Myocyte (in vitro differentiated cells): ENCODE data around the gene GPAM. TPM values are rescaled to one million over a fixed set of nuclear protein-coding genes. Genes with fewer than 3 reads are reported as not detected.
"Not testable (repeated sequence)": the region's sequence is repeated elsewhere in the genome, so short reads cannot be mapped to it uniquely, and the experiment has no call there.

Experiments
- DNase-seq: peaks from one replicate; pipeline ENCODE4 v3.0.0-alpha.2; 2012; ENCODE audit warnings: low read depth
- polyA plus RNA-seq: library from polyadenylated mRNA; unstranded; fragments of >200 nt; gene quantifications from one replicate; pipeline ENCODE4 v1.2.1, GENCODE V29; 2012; ENCODE audit warnings: missing spikeins
- total RNA-seq: library from RNA; depleted of rRNA; stranded (reverse); fragments of >200 nt; gene quantifications from 2 replicates; pipeline ENCODE4 v1.2.3, GENCODE V29; 2014

The GPAM gene, protein sequence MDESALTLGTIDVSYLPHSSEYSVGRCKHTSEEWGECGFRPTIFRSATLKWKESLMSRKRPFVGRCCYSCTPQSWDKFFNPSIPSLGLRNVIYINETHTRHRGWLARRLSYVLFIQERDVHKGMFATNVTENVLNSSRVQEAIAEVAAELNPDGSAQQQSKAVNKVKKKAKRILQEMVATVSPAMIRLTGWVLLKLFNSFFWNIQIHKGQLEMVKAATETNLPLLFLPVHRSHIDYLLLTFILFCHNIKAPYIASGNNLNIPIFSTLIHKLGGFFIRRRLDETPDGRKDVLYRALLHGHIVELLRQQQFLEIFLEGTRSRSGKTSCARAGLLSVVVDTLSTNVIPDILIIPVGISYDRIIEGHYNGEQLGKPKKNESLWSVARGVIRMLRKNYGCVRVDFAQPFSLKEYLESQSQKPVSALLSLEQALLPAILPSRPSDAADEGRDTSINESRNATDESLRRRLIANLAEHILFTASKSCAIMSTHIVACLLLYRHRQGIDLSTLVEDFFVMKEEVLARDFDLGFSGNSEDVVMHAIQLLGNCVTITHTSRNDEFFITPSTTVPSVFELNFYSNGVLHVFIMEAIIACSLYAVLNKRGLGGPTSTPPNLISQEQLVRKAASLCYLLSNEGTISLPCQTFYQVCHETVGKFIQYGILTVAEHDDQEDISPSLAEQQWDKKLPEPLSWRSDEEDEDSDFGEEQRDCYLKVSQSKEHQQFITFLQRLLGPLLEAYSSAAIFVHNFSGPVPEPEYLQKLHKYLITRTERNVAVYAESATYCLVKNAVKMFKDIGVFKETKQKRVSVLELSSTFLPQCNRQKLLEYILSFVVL
- 10.5 and 11.9 TPM in 2 replicates for total RNA-seq
- polyA plus RNA-seq = 3.8 TPM

DNA sequence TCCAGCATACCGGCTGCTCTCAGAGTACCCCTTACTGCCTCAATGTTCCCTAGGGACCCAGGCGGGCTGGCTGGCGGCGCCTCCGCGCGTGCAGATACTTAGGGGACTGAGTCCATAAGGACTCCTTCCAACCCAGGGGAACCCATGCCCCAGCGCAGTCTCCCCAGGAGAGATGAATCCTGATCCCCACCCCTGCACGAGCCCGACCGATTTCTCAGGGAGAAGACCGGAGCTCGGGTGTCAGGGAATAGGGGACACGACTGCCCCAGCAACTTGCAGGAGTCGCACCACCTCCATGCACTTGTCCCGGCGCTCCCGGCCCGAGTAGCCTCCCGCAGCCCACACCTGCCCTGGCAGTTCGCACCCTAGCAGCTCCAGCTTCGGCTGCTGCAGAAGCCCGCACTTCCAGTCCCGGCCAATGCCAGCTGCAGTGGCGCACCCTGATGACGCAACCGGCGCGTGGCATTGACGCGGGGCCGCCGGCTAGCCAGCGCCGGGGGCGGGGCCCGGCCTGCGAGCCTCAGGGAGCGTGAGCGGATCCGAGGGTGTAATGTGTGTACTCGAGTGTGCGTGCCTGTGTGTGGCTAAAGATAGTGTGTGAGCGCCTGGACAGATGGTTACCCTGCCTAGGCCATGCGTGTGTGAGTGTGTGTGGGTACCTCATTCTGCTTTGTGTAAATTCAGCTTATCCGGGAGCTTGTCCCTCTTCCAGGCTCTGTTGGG is at the start of gene GPAM:
Gene GPAM (minus strand): TSS at position 437 of the 723 bp plus-strand sequence. CDS start 1,981 bp downstream, outside the sequence.
- peak; percentile 93 for DNase-seq

DNA sequence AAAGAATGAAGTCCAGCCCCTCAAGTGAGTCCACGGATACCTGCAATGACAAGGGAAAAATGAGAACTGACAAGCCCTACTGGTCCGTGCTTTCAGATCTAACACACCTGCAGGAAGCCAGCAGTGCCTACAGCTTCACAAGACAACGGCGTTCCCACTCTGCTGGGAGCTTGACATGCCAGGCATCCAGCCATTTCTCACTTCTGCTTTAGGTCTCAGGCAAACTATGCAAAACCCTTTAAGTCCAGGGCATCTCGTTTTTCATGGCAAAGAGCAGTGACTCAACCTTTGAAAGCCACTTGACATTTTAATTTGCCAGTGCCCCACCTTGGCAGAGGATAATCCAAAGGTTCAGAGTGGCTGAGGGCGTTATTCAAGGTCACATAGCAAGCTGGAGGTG is 49.1 kb upstream of the GPAM start:
- no peak for DNase-seq

DNA sequence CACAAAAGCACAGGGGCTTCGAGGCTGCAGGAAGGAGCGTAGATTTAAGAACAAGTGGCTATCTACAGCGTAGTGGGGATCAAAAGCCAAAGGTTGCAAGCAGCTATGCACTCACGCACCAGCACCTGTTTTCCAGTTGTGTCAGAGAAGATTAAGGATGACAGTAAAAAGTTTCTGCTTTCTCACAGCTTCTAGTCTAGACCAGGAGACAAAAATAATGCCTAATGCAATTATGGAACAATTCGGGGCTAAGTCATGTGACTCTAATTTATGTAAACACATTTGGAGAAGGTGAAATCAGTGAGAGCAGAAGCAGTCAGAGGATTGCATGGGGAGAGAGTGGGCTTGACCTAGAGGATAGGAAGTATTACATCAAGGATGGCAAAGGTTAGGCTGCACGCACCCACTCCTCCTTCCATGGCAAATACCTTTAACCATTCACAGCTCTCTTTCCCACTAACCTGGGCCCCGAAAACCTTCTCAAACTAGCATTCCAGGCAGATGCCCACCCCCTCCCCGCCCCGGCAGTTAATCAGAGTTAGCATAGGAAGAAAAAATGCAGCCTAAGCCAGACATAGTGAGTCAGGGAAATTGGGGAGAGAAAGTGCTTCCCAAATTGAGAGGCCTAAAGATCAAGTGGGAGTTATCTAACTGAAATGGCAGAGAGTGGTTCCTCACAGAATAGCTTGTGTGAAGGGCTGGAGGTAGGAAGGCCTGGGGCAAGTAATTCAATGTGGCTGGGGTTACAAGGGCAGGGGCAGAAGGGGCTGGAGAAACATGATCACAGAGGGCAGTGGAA is 48.2 kb upstream of the GPAM start:
- peak; percentile 7 for DNase-seq

DNA sequence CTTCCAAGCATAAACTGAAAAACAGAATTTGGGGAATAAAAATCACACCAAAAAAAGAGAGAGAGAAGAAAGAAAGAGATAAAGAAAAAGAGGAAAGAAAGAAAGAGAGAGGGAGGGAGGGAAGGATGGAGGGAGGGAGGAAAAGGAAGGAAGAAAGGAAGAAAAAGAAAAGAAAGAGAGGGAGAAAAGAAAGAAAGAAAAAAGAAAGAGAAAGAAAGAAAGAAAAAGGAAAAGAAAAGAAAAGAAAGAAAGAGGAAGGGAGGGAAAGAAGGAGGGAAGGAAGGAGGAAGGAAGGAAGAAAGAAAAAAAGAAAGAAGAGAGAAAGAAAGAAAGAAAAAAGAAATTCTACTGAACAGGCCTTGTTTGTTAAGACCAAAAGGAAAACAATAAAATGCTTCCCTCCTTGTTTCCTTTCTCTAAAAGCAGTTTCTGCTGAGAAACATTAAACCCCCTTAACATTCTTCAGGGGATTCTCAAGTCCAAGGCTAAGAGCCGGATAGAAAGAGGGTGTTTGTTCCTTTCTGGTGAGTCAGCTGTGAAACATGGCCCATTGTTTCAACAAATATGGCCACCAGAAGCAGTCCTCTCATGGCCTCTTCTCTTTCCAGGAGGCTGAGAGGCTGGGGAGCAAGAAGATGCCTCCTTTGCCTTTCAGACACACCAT is 46.9 kb upstream of the GPAM start:
- DNase-seq = peak; percentile 7

DNA sequence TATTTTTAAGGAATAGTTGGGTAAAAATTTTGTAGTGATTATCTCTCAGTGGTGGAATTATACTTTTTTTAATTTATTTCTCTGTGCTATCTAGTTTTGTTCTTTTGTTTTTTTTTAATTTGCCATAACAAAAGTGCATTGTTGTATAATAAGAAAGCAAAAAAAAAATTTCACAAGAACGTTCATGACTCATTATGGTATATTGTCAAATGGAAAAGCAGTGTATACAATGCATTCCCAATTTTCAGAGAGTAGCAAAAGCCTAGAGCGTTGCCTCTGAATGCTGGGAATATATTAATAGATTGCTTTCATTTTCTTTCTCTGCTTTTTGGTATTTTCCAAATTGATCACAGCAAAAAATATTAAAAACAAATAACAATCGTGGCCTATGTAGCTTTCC is 46.3 kb upstream of the GPAM start:
- DNase-seq = no peak

DNA sequence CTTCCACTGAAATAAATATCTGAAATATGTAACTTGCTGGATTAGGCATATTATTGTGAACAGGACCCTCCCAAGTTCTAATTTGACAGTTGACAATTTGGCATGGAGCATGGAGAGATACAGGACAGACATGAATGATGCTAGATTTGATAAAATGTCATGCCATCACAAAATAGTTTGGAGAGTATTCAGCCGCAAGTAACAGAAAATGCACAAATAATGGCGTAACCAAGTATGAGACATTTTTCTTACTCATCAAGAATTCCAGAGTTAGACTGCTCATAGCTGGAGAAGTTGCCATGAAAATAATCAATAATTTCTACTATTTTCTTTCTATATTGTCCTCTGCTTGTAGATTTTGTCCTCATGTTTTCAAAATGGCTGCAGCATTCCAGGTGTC is 45.5 kb upstream of the GPAM start:
- DNase-seq = no peak

DNA sequence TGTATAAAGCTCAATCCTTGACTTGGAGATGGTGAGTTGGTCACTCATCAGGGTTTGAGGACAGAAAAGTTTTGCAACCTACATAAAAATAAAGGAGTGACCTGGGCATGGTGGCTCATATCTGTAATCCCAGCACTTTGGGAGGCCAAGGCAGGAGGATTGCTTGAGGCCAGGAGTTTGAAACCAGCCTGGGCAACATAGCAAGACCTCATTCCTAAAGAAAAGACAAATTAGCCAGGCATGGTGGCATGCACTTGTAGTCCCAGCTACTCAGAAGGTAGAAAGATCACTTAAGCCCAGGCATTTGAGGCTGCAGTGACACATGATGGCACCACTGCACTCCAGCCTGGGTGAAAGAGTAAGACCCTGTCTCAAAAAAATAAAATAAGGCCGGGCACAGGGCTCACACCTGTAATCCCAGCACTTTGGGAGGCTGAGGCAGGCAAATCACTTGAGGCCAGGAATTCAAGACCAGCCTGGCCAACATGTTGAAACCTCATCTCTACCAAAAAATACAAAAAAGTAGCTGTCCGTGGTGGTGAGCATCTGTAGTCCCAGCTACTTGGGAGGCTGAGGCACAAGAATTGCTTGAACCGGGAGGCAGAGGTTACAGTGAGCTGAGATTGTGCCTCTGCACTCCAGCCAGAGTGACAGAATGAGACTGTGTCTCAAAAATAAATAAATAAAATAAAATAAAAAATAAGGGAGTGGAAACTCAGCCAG is 45.0 kb upstream of the GPAM start:
- DNase-seq = not testable (repeated sequence)

DNA sequence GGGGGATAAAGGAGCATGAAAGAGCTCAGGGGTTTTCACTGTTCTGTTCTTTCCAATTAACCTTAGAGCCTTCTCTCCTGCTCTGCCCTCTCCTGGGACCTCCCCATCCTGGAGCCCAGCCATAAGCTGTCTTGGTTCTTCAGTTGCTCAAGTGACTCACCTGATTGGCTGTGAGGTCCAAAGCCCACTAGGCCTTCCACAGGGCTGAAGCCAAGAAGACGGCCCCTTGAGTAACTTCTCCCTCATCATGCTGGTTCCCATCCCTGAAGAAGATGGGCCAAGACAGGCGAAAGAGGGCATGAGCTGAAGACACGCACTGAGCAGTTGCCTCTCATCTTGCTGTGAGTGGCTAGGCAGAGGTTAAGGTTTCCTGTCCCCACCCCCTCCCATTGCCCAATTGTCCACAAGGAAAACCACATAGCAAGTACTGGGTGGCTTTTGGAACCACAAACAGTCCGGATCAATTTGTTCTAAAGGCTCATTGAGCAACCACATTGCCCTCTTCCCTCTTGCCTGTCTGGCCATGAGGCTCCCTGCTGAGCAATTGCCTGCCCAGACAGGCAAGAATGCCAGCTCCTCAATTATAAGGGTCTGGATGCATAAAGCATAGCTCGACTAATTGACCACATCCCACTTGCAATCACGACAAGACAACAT is 43.9 kb upstream of the GPAM start:
- DNase-seq = peak; percentile 22

DNA sequence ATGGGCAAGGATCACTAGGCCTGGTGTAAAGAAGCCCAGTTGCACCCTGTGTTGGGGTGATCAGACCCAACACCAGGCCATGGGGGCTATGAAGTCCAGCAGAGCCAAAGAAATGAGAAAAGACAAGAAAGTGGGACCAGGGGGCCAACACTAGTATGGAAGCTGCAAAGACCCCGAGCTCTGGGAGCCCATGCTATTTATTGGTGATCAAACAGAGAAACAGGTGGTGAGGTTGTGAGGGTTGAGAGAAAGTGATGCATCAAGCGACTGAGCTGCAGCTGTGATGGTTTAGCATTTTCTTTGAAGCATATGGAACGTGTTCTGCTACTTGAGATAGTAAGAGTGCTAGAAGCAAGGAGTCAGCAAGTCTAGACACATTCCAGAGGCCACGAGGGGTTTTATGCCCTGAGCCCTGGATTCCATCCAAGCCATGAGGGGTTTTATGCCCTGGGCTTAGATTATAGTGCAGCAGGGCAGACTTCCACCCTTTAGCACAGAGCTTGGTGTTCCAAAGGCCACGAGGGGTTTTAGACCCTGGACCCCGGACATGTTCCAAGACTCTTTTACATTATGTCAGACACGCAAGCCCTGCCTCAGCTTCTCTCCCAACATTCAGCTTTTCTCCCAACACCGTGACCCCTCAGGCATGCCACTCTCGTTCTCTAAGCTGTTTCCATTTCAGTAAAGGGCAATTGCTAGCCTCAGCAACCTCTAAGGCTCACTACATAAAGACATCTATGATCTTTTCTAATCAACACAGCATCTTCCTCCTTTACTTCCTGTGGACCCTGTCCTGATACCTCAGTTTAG is 43.1 kb upstream of the GPAM start:
- DNase-seq = no peak

DNA sequence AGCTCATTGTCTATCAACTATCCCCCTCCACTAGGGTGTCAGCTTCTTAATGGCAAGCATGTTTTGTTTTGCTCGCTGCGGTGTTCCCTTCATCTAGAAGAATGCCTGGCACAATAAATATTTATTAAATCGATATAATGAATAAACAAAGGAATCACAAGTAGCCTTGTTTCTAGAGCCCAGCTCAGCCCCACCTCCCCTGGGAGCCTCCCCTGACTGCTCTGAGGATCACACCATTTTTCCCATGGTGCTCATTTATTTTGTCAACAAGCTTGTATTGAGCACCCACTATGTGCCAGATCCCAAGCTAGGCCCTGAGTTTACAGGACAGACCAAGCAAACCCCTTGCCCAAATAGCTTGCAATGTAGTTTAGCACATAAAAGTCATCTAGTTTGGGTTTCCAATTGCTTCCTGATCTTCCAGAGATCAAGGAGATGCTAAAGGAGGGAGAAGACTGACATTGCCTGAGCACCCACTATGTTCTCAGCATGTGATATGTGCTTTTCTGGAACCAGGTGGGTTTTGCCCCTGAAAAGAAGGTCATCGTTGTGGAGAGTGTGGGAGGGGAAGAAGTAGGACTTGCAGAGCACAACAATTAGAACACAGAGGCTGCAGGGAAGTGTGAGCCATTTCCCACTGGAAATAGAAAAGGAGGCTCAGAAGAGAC is 42.3 kb upstream of the GPAM start:
- no peak for DNase-seq

DNA sequence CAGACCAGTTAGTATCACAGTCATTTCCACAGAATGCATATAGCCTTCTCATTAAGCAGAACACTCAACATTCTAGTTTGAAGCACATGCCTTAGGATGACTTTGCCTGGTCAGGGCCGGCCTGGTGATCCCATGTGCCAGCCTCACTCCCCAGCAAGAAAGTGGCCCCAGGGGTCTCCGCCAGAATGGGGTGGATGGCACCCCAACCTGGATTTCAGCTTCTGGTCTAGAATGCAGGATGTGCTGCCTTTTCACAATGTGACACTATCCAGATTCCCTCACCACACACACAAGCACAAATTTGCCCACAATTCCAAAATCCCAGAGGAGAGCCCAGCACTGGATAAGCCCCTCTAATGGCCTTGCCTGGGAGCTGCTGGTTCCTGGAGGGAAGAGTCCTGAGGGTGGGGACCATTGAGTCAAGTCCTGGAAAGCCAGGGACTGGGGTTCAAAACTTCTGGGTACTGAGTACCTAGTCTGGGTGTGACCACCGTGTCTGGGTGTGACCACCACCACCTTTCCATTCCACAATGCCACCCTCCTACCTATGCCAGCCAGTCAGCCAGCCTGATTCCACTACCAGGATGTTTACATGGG is 41.5 kb upstream of the GPAM start:
- no peak for DNase-seq

DNA sequence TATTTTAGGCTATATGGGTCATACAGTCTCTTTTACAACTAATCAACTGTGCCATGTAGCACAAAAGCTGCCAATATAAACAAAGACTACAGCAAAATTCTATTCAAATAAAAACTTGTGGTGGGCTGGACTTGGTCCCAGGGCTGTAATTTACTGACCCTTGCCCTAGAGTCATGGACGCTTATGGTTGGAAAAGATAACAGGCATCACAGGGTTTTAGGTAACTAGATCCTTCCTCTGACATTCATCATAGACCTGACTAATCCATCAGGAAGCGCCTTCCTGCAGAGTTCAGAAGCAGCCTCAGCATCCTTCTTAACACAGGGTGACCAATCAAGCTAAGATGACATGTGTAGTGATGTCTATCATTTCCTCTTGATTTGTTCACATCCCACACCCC is 40.2 kb upstream of the GPAM start:
- no peak for DNase-seq

DNA sequence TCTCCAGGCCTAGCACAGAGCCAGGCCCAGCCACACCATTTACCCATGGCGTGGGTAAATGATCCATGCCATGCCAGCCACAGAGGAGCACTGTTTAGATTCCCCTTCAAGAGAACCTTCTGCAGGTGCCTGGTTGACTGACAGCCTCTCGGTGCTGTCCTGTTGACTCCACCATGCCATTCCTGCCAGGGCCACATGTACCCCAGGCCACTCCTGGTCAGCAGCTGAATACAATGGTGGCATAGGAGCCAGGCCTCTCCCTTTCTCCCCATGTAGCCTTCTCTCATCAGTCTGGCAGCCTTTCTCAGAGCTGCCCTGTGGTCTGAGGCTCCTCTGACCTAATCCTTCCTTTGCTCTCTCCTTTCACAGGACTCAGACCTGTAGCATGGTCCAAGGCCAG is 39.2 kb upstream of the GPAM start:
- DNase-seq = no peak

DNA sequence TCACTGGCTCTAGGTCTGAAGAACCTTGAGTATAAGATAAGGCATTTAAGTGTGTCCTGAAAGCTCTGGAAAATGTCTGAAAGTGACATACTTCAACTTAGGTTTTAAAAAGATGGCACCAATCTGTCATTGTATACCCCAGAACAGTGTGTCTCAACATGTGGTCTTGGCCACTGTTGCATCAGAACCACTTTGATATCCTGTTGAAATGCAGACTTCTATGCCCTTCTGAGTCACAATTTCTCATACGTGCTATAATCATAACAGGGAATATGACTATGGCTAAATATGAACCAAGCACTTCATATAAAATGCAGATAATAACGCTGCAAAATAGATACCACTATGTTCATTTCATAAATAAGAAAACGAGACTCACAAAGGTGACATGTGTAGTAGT is 38.0 kb upstream of the GPAM start:
- no peak for DNase-seq

DNA sequence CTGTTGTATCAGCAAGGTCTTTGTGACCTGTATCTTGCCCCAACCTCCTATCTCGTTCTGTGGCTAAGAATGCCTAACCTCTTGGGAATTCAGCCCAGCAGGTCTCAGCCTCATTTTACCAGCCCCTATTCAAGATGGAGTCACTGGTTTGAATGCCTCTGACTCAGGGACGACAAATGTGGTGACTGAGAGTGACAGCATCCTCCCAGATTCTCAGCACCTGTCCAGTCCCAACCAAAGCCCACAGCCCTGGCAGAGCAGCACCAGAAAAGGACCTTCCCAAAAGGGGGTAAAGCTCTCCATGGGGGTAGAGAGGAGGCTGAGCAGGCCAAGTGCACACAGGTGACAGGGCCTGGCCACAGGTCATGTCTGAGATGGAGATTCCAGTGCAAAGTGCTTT is 35.4 kb upstream of the GPAM start:
- DNase-seq = peak; percentile 17

DNA sequence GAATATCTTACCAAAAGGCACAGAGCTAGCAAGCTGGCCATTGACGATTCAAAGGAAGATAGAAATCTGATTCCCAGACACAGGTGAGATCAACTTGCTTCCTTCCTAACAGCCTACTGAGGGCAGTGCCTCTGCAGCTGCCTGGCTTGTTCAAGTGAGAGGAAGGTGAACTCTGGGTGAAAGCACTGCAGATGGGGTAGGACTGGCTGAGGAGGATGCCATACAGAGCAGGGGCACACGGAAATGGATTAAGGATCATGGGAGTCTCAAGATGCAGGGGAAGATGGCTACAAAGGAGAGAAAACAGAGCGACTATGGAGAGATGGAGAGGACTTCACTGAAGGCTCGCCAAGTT is 34.4 kb upstream of the GPAM start:
- no peak for DNase-seq

DNA sequence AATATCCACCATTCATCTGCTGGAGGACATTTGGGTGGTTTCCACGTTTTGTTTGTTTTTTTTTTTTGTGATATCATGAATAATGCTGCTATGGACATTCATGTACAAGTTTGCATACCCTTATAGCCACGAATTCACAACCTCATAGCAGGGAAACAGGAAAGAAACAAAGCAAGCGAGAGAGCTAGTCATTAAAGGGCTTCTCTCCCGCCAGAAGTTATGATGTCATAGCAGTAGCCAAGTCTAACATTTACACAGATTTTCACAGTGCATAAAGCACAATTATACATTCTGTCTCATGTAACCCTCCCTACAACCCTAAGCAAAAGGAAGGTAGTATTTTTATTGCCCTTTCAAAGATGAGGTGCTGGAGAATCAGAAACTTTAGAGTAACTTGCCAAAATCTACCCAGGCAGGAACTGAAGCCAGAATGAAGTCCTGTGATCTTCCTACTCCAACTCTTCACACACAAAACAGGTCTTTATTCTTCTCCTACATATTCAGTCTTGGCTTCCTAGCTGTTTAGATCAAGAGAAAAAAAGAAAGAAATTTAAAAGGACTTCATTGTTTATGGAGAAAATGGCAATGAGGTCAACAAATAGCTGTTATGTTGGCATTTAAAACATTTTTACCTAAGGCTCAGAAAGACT is 33.9 kb upstream of the GPAM start:
- DNase-seq = no peak
